ENCODE measurements around the gene USP11. TPM values are rescaled to one million over a fixed set of nuclear protein-coding genes. Genes with fewer than 3 reads are reported as not detected.

The USP11 gene
- total RNA-seq, 1 donor from 2014 or later = 189 TPM

DNA sequence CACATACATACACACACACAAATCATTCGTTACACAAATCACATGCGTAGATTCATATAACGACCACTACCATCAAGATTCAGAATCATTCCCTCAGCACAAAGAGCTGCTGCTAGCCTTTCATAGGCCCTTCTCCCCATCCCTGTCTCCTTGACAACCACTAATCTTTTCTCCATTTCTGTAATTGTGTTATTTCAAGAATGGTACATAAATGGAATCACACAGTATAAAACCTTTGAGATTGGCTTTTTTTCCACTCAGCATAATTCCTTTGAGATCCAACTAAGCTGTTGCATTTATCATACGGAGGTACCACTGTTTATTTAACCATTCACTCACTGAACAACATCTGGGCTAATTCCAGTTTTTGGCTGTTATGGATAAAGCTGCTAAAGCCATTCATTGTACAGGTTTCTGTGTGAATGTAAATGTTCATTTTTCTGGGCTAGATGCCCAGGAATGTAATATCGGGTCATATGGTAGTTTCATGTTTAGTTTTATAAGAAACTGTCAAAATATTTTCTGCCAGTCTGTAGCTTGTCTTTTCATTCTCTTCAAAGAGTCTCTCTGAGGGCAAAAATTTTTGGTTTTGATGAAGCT is 64.1 kb downstream of the USP11 start:
- Mint-ChIP-seq H3K36me3 (no peaks in the 10 kb centered on the region), H3K4me3 (peak overlapping the region; percentile 26), H3K9me3 (peaks cover 7% of the 10 kb centered on the region), H3K27me3 (no peaks in the 10 kb centered on the region), H3K4me1 (ENCODE audit: unreplicated experiment) (peaks cover 7% of the 10 kb centered on the region), H3K27ac (peak overlapping the region; percentile 97)
- DNase-seq (ENCODE audit: extremely low spot score, unreplicated experiment) = no peak
- TF ChIP-seq, protein P1, sequence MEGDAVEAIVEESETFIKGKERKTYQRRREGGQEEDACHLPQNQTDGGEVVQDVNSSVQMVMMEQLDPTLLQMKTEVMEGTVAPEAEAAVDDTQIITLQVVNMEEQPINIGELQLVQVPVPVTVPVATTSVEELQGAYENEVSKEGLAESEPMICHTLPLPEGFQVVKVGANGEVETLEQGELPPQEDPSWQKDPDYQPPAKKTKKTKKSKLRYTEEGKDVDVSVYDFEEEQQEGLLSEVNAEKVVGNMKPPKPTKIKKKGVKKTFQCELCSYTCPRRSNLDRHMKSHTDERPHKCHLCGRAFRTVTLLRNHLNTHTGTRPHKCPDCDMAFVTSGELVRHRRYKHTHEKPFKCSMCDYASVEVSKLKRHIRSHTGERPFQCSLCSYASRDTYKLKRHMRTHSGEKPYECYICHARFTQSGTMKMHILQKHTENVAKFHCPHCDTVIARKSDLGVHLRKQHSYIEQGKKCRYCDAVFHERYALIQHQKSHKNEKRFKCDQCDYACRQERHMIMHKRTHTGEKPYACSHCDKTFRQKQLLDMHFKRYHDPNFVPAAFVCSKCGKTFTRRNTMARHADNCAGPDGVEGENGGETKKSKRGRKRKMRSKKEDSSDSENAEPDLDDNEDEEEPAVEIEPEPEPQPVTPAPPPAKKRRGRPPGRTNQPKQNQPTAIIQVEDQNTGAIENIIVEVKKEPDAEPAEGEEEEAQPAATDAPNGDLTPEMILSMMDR (conservative IDR thresholded peaks at IDR 0.05) = no peak

DNA sequence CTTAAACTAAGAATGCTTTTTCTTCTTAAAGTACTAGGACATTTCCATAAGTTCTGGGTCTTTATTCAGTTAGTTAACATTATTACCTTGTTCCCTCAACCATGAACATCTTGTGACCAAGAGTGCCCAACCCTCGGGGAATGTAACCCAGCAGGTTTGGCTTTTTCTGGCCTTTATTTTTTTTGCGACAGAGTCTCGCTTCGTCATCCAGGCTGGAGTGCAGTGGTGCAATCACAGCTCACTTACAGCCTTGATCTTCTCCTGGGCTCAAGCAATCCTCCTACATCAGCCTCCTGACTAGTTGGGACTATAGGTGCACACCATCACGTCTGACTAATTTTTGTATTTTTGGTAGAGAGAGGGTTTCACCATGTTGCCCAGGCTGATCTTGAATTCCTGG is 65.1 kb downstream of the USP11 start:
- peaks cover 7% of the 10 kb centered on the region for H3K4me1 Mint-ChIP-seq (ENCODE audit: unreplicated experiment)
- peak overlapping the region; percentile 97 for H3K27ac Mint-ChIP-seq
- H3K36me3 Mint-ChIP-seq = no peaks in the 10 kb centered on the region
- TF ChIP-seq, protein P1 (conservative IDR thresholded peaks at IDR 0.05) = no peak
- H3K9me3 Mint-ChIP-seq = peaks cover 3% of the 10 kb centered on the region
- H3K27me3 Mint-ChIP-seq = no peaks in the 10 kb centered on the region
- no peak for DNase-seq (ENCODE audit: extremely low spot score, unreplicated experiment)
- H3K4me3 Mint-ChIP-seq = no peak overlapping the region

Other genes starting within 250 kb of the USP11 start
- gene RGN, start 154.6 kb upstream of the USP11 start, total RNA-seq (ENCODE audit: low replicate concordance) = 3.5 and 16.2 TPM in 2 replicates
- 95.5 and 103 TPM in 2 replicates for gene NDUFB11, start 88.3 kb upstream of the USP11 start, total RNA-seq (ENCODE audit: low replicate concordance)
- gene RBM10, start 87.8 kb upstream of the USP11 start, total RNA-seq (ENCODE audit: low replicate concordance) = 46.7 and 61.9 TPM in 2 replicates
- 314 and 384 TPM in 2 replicates for gene UBA1, start 39.2 kb upstream of the USP11 start, total RNA-seq (ENCODE audit: low replicate concordance)
- 206 and 234 TPM in 2 replicates for gene CDK16, start 14.3 kb upstream of the USP11 start, total RNA-seq (ENCODE audit: low replicate concordance)
- 0.14 and 0.58 TPM in 2 replicates for gene ZNF157, start 137.6 kb downstream of the USP11 start, total RNA-seq (ENCODE audit: low replicate concordance)